Endothelial cell of umbilical vein (primary cell): Measurements from ENCODE around the gene BAX. TPM values are rescaled to one million over a fixed set of nuclear protein-coding genes. Genes with fewer than 3 reads are reported as not detected.

Experiments
- BruUV-seq: library from RNA; stranded (reverse); fragments of 400-500 nt; replicated peaks from 2 replicates; lab custom pipeline; 2021; lab: Mats Ljungman, UMichigan
- CTCF ChIA-PET: fragments of 300-600, 350-600 bp; sonication (Branson Sonifier 250); formaldehyde crosslinking; loops from one replicate; lab custom pipeline; 2021; ENCODE audit warnings: antibody characterized with exemption, inconsistent platforms; lab: Charles Lee
- POLR2A ChIA-PET: fragments of 300-600, 350-600 bp; sonication (Branson Sonifier 250); formaldehyde crosslinking; loops from one replicate; lab custom pipeline; 2021; ENCODE audit warnings: antibody characterized with exemption, inconsistent platforms; lab: Charles Lee
- DNase-seq: peaks from one replicate; pipeline ENCODE4 v3.0.0-alpha.2; 2011; ENCODE audit warnings: low read depth, low spot score
- FAIRE-seq: peaks from 2 replicates; lab custom pipeline; 2011; peaks lifted over from hg19 to GRCh38; lab: Jason Lieb, UNC
- H2AFZ ChIP-seq: 2 replicates; pipeline ENCODE4 v1.6.0; 2012; ENCODE audit warnings: low read depth, low read length, control low read depth, inconsistent platforms
- H3K27ac ChIP-seq: 2 replicates; pipeline ENCODE4 v1.5.1; 2011; ENCODE audit warnings: low read depth, mild to moderate bottlenecking, control low read depth, low read length, moderate library complexity; ENCODE audit not compliant: insufficient read depth
- H3K27me3 ChIP-seq, 2 experiments: 2 replicates each; pipeline versions ENCODE4 v1.6.0 to v1.6.1; 2011; ENCODE audit warnings: low read length in 2 of 2, mixed read lengths in 1 of 2; ENCODE audit not compliant: control insufficient read depth in 2 of 2, insufficient read depth in 2 of 2
- H3K36me3 ChIP-seq, 2 experiments: 2 replicates in 1 of 2; 3 replicates in 1 of 2; pipeline ENCODE4 v1.5.1; 2011; ENCODE audit warnings: low read length in 2 of 2, mild to moderate bottlenecking in 1 of 2, moderate library complexity in 1 of 2; ENCODE audit not compliant: control insufficient read depth in 2 of 2, insufficient read depth in 2 of 2; ENCODE audit errors: extremely low read depth in 1 of 2
- H3K4me1 ChIP-seq: 3 replicates; pipeline ENCODE4 v1.5.1; 2011; ENCODE audit warnings: mild to moderate bottlenecking, low read length; ENCODE audit not compliant: control insufficient read depth, insufficient read depth; ENCODE audit errors: extremely low read depth
- H3K4me2 ChIP-seq: 2 replicates; pipeline ENCODE4 v1.6.1; 2011; ENCODE audit warnings: low read length, control low read depth, mixed read lengths; ENCODE audit not compliant: insufficient read depth
- H3K4me3 ChIP-seq, 3 experiments: fragments of 200-600 bp in 1 of 3; sonication (generic), shearing (Covaris generic) in 1 of 3; replicated peaks in 1 of 3; 2 replicates each; pipeline ENCODE4 v1.5.1; 2011 to 2016; ENCODE audit warnings: control low read depth in 3 of 3, low read length in 3 of 3, mild to moderate bottlenecking in 2 of 3, inconsistent platforms in 1 of 3, low read depth in 1 of 3, moderate library complexity in 1 of 3; ENCODE audit not compliant: insufficient read depth in 1 of 3
- H3K79me2 ChIP-seq: 2 replicates; pipeline ENCODE4 v1.6.0; 2012; ENCODE audit warnings: low read length, inconsistent platforms; ENCODE audit not compliant: control insufficient read depth, insufficient read depth
- H3K9ac ChIP-seq: replicated peaks from 2 replicates; pipeline ENCODE3; 2011; ENCODE audit warnings: low read length, control low read depth; ENCODE audit not compliant: insufficient read depth; ENCODE audit errors: extremely low read depth
- H3K9me1 ChIP-seq: replicated peaks from 3 replicates; pipeline ENCODE4 v1.6.0; 2011; ENCODE audit warnings: mild to moderate bottlenecking, low read length; ENCODE audit not compliant: control insufficient read depth, insufficient read depth; ENCODE audit errors: extremely low read depth
- H3K9me3 ChIP-seq: replicated peaks from 2 replicates; pipeline ENCODE4 v1.5.1; 2012; ENCODE audit warnings: low read length, inconsistent platforms; ENCODE audit not compliant: control insufficient read depth, insufficient read depth
- H4K20me1 ChIP-seq: replicated peaks from 2 replicates; pipeline ENCODE3; 2011; ENCODE audit warnings: mild to moderate bottlenecking, low read length; ENCODE audit not compliant: control insufficient read depth, insufficient read depth; ENCODE audit errors: extremely low read depth
- EZH2 ChIP-seq: IDR thresholded peaks from 2 replicates; pipeline ENCODE4 v1.6.1; 2012; ENCODE audit warnings: borderline replicate concordance, low read depth, mild to moderate bottlenecking, moderate library complexity, low read length, inconsistent platforms; ENCODE audit not compliant: severe bottlenecking
- FOS ChIP-seq: IDR thresholded peaks from 2 replicates; pipeline ENCODE4 v1.6.1; 2011; ENCODE audit warnings: mild to moderate bottlenecking, low read length, moderate library complexity, borderline replicate concordance; ENCODE audit not compliant: insufficient read depth
- GATA2 ChIP-seq: IDR thresholded peaks from 2 replicates; pipeline ENCODE4 v1.7.0; 2011; ENCODE audit warnings: low read depth, mild to moderate bottlenecking, moderate library complexity, mixed read lengths, low read length; ENCODE audit not compliant: insufficient read length, insufficient read depth
- JUN ChIP-seq: IDR thresholded peaks from 2 replicates; pipeline ENCODE4 v1.6.1; 2011; ENCODE audit warnings: borderline replicate concordance, low read depth; ENCODE audit not compliant: insufficient read length, insufficient read depth
- MYC ChIP-seq: IDR thresholded peaks from one replicate; pipeline ENCODE4 v1.6.1; 2011; ENCODE audit warnings: mild to moderate bottlenecking, low read depth, low read length
- POLR2A ChIP-seq: IDR thresholded peaks from 2 replicates; pipeline ENCODE4 v1.6.1; 2012; ENCODE audit warnings: low read depth, mild to moderate bottlenecking, control low read depth, low read length
- POLR2AphosphoS5 ChIP-seq: IDR thresholded peaks from 2 replicates; pipeline ENCODE4 v1.6.1; 2012; ENCODE audit warnings: low read depth, mild to moderate bottlenecking, control low read depth, low read length, moderate library complexity; ENCODE audit not compliant: insufficient read depth
- dilution Hi-C: fragments of 300-500 bp; cut with MboI; formaldehyde crosslinking; loops from one replicate; pipeline ENCODE4 v1.15.0; 2019; ENCODE audit warnings: low sequenced_read_pairs; ENCODE audit not compliant: extremely low pct_ligation_motif_present
- intact Hi-C: fragments of 100-400 bp; cut with micrococcal nuclease; formaldehyde crosslinking; loops from one replicate; pipeline ENCODE4 v1.10.0; 2022
- polyA plus RNA-seq, 4 experiments: library from polyadenylated mRNA; depleted of rRNA in 3 of 4; stranded (reverse) in 3 of 4; unstranded in 1 of 4; fragments of >200 nt; gene quantifications; 2 replicates each; pipeline versions ENCODE4 v1.2.1 to v1.2.3, GENCODE V29; 2011 to 2012; ENCODE audit warnings: missing spikeins in 1 of 4
- total RNA-seq: library from RNA; stranded (reverse); gene quantifications from 2 replicates; pipeline ENCODE4 v1.2.3, GENCODE V29; 2021
- TF ChIP-seq, protein P1 (sequence below): IDR thresholded peaks from 2 replicates; pipeline ENCODE4 v1.6.1; 2011; ENCODE audit not compliant: insufficient read depth, insufficient read length
- TF ChIP-seq, protein P2 (sequence below), 2 donors: IDR thresholded peaks; 1 replicate in 1 of 2; 2 replicates in 1 of 2; pipeline ENCODE4 v1.5.1; 2011; ENCODE audit warnings: low read length in 2 of 2, mild to moderate bottlenecking in 2 of 2, moderate library complexity in 2 of 2, control low read depth in 1 of 2, inconsistent platforms in 1 of 2, low read depth in 1 of 2; ENCODE audit not compliant: insufficient read depth in 1 of 2; ENCODE audit errors: extremely low read depth in 1 of 2

BAX gene
- total and polyA plus RNA-seq, 2 donors (not counting 3 experiments of a cell fraction or from before 2014, with no cell fraction given): 267 to 283 TPM

DNA sequence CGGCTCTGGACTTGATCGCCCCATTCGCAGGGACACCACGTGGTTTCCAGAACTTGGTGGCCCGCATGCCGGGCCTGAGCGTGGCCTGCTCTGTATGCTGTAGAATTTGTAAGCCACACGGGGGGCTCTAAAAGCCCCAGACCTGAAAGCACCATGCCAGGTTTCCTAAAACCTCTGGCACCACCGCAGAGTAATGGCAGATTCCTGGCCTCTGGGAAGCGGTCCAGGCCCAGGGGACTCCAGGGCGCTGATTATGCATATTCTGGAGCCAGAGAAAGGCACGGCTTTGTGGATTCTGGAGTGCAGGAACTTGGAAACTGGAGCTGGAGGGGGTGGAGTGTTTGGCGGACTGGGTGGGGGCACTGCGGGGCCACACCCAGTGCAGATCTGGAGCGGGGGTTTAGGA lies 14.1 kb downstream of the BAX start:
- peaks cover 16% of the 10 kb centered on the region for H3K79me2 ChIP-seq
- H3K27me3 ChIP-seq: no peaks in the 10 kb centered on the region
- H3K9ac ChIP-seq: no peak overlapping the region
- no peak for FAIRE-seq
- intact Hi-C loops (no loop called here), dilution Hi-C loops (no loop called here)
- H3K36me3 ChIP-seq: peaks cover 5 to 11% of the 10 kb centered on the region in 2 experiments
- no peak for DNase-seq
- H3K4me1 ChIP-seq: peaks cover 10% of the 10 kb centered on the region
- ChIA-PET POLR2A (no interaction called here), CTCF (interaction anchor here (0.8 to 3.8 kb wide), 2 partner anchors 126 to 179 kb away, joined by 3 to 133 read pairs; no protein-coding TSS in a partner anchor)
- H4K20me1 ChIP-seq: peaks cover 3% of the 10 kb centered on the region
- H3K9me1 ChIP-seq: no peaks in the 10 kb centered on the region
- H2AFZ ChIP-seq: no peak overlapping the region
- no peak overlapping the region for H3K4me3 ChIP-seq
- H3K4me2 ChIP-seq: no peak overlapping the region
- H3K27ac ChIP-seq: no peak overlapping the region
- no peaks in the 10 kb centered on the region for H3K9me3 ChIP-seq
- TF ChIP-seq EZH2 (no peak), MYC (no peak), GATA2 (no peak), POLR2A (no peak), JUN (no peak), FOS (no peak), POLR2AphosphoS5 (no peak)
- TF ChIP-seq, protein P1, sequence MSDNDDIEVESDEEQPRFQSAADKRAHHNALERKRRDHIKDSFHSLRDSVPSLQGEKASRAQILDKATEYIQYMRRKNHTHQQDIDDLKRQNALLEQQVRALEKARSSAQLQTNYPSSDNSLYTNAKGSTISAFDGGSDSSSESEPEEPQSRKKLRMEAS: no peak
- TF ChIP-seq, protein P2, sequence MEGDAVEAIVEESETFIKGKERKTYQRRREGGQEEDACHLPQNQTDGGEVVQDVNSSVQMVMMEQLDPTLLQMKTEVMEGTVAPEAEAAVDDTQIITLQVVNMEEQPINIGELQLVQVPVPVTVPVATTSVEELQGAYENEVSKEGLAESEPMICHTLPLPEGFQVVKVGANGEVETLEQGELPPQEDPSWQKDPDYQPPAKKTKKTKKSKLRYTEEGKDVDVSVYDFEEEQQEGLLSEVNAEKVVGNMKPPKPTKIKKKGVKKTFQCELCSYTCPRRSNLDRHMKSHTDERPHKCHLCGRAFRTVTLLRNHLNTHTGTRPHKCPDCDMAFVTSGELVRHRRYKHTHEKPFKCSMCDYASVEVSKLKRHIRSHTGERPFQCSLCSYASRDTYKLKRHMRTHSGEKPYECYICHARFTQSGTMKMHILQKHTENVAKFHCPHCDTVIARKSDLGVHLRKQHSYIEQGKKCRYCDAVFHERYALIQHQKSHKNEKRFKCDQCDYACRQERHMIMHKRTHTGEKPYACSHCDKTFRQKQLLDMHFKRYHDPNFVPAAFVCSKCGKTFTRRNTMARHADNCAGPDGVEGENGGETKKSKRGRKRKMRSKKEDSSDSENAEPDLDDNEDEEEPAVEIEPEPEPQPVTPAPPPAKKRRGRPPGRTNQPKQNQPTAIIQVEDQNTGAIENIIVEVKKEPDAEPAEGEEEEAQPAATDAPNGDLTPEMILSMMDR (IDR thresholded peaks at IDR 0.05; ENCODE audit: extremely low read depth in 1 of 2, insufficient read depth in 1 of 2, low read depth in 1 of 2, low read length in 2 of 2): no peak
- TSS peak; percentile 38 for BruUV-seq
